ENCODE results near the gene COX11. TPM values are rescaled to one million over a fixed set of nuclear protein-coding genes. Genes with fewer than 3 reads are reported as not detected.
A peak's percentile ranks its signal among the peaks of the same experiment; 100 is the strongest.

Gene COX11
- total RNA-seq, 1 donor from 2014 or later, result 79.8 TPM

- Mint-ChIP-seq H3K27me3 (no peaks in the 10 kb centered on the region), H3K4me1 (ENCODE audit: unreplicated experiment) (peaks cover 16% of the 10 kb centered on the region), H3K4me3 (no peak overlapping the region), H3K36me3 (peaks cover 19% of the 10 kb centered on the region), H3K27ac (no peak overlapping the region), H3K9me3 (no peaks in the 10 kb centered on the region)
- TF ChIP-seq, protein P1, sequence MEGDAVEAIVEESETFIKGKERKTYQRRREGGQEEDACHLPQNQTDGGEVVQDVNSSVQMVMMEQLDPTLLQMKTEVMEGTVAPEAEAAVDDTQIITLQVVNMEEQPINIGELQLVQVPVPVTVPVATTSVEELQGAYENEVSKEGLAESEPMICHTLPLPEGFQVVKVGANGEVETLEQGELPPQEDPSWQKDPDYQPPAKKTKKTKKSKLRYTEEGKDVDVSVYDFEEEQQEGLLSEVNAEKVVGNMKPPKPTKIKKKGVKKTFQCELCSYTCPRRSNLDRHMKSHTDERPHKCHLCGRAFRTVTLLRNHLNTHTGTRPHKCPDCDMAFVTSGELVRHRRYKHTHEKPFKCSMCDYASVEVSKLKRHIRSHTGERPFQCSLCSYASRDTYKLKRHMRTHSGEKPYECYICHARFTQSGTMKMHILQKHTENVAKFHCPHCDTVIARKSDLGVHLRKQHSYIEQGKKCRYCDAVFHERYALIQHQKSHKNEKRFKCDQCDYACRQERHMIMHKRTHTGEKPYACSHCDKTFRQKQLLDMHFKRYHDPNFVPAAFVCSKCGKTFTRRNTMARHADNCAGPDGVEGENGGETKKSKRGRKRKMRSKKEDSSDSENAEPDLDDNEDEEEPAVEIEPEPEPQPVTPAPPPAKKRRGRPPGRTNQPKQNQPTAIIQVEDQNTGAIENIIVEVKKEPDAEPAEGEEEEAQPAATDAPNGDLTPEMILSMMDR (conservative IDR thresholded peaks at IDR 0.05), result no peak
- no peak for DNase-seq (ENCODE audit: extremely low spot score, unreplicated experiment)
Observed at GRCh38 chr17:54972406-54973138, 4.1 kb upstream of the COX11 start.

- H3K27ac Mint-ChIP-seq, result peak overlapping the region; percentile 10
- no peak for DNase-seq (ENCODE audit: extremely low spot score, unreplicated experiment)
- TF ChIP-seq, protein P1 (conservative IDR thresholded peaks at IDR 0.05), result no peak
- H3K4me1 Mint-ChIP-seq (ENCODE audit: unreplicated experiment), result peaks cover 19% of the 10 kb centered on the region
- H3K4me3 Mint-ChIP-seq, result no peak overlapping the region
- peaks cover 18% of the 10 kb centered on the region for H3K36me3 Mint-ChIP-seq
- no peaks in the 10 kb centered on the region for H3K9me3 Mint-ChIP-seq
- H3K27me3 Mint-ChIP-seq, result no peaks in the 10 kb centered on the region
Observed at GRCh38 chr17:54971901-54972300, 3.4 kb upstream of the COX11 start.

GRCh38 chr17:54971147-54971546 is 2.7 kb upstream of the COX11 start:
- Mint-ChIP-seq H3K27me3 (no peaks in the 10 kb centered on the region), H3K4me1 (ENCODE audit: unreplicated experiment) (peaks cover 27% of the 10 kb centered on the region)
- TF ChIP-seq, protein P1 (conservative IDR thresholded peaks at IDR 0.05), result no peak

GRCh38 chr17:54969658-54970572 is 1.5 kb upstream of the COX11 start:
- no peak for DNase-seq (ENCODE audit: extremely low spot score, unreplicated experiment)
- no peak overlapping the region for H3K27ac Mint-ChIP-seq
- no peaks in the 10 kb centered on the region for H3K27me3 Mint-ChIP-seq
- peaks cover 25% of the 10 kb centered on the region for H3K4me1 Mint-ChIP-seq (ENCODE audit: unreplicated experiment)
- H3K4me3 Mint-ChIP-seq, result no peak overlapping the region
- H3K36me3 Mint-ChIP-seq, result peaks cover 7% of the 10 kb centered on the region
- no peaks in the 10 kb centered on the region for H3K9me3 Mint-ChIP-seq
- TF ChIP-seq, protein P1 (conservative IDR thresholded peaks at IDR 0.05), result no peak

More at GRCh38 chr17:54971147-54971546, 2.7 kb upstream of the COX11 start:
- Mint-ChIP-seq H3K4me3 (peak overlapping the region; percentile 43), H3K9me3 (no peaks in the 10 kb centered on the region), H3K27ac (no peak overlapping the region), H3K36me3 (peaks cover 14% of the 10 kb centered on the region)
- DNase-seq (ENCODE audit: extremely low spot score, unreplicated experiment), result no peak

- Mint-ChIP-seq H3K4me1 (ENCODE audit: unreplicated experiment) (peaks cover 25% of the 10 kb centered on the region), H3K27ac (no peak overlapping the region), H3K27me3 (no peaks in the 10 kb centered on the region), H3K36me3 (peaks cover 7% of the 10 kb centered on the region), H3K9me3 (no peaks in the 10 kb centered on the region), H3K4me3 (no peak overlapping the region)
- DNase-seq (ENCODE audit: extremely low spot score, unreplicated experiment), result no peak
- TF ChIP-seq, protein P1 (conservative IDR thresholded peaks at IDR 0.05), result no peak
Observed at GRCh38 chr17:54968988-54969332, 506 bp upstream of the COX11 start.

Measured in type B pancreatic cell (in vitro differentiated cells).